VCaP (cell line): Measurements from ENCODE around the gene CCNB3.

Source experiments
- H3K27ac ChIP-seq: fragments of 450-650 bp; 2 replicates; pipeline ENCODE4 v1.5.1; 2017
- TF ChIP-seq, protein P1 (sequence below): fragments of 450-650 bp; conservative IDR thresholded peaks from 2 replicates; pipeline ENCODE4 v1.5.1; 2017; ENCODE audit warnings: mild to moderate bottlenecking, moderate library complexity

CCNB3 gene

DNA sequence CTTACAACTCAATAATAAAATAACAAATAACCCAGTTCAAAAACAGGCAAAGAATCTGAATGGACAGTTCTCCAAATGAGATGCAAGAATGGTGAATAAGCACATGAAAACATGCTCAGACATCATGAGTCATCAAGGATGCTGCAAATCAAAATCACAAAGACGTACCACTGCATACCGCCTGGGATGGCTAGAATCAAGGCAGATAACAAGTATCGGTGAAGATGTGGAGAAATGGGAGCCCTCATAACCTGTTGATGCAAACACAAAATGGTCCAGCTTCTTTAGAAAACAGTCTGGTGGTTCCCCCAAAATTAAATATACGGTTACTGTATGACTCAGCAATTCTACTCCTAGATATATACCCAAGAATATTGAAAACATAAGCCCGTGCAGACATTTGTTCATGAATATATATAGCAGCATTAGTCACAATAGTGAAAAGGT is 36.3 kb upstream of the CCNB3 start:
- TF ChIP-seq, protein P1, sequence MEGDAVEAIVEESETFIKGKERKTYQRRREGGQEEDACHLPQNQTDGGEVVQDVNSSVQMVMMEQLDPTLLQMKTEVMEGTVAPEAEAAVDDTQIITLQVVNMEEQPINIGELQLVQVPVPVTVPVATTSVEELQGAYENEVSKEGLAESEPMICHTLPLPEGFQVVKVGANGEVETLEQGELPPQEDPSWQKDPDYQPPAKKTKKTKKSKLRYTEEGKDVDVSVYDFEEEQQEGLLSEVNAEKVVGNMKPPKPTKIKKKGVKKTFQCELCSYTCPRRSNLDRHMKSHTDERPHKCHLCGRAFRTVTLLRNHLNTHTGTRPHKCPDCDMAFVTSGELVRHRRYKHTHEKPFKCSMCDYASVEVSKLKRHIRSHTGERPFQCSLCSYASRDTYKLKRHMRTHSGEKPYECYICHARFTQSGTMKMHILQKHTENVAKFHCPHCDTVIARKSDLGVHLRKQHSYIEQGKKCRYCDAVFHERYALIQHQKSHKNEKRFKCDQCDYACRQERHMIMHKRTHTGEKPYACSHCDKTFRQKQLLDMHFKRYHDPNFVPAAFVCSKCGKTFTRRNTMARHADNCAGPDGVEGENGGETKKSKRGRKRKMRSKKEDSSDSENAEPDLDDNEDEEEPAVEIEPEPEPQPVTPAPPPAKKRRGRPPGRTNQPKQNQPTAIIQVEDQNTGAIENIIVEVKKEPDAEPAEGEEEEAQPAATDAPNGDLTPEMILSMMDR, result no peak
- H3K27ac ChIP-seq, result no peak overlapping the region

DNA sequence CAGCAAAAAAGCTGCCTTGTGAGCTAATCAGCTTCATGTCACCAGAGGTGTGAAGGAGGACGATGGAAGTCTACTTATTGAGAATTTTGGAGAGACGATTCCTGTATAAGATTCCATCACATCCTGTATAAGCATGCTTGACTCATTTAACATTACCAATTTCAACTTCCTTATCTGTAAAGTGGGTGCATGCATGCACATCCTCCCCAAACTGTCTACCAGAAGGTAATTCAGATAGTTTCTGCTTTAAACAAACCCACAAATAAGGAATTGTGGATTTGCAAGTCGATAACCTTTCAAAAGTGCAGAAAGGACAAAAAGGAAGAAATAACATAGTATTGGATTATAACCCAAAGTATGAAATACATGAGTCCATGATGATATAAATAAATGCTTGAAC is 34.8 kb upstream of the CCNB3 start:
- TF ChIP-seq, protein P1, result no peak

GRCh38 chrX:50180073-50180940 is 24.3 kb upstream of the CCNB3 start:
- TF ChIP-seq, protein P1, result no peak
- no peak overlapping the region for H3K27ac ChIP-seq

More for the DNA sequence above, 34.8 kb upstream of the CCNB3 start:
- no peak overlapping the region for H3K27ac ChIP-seq

DNA sequence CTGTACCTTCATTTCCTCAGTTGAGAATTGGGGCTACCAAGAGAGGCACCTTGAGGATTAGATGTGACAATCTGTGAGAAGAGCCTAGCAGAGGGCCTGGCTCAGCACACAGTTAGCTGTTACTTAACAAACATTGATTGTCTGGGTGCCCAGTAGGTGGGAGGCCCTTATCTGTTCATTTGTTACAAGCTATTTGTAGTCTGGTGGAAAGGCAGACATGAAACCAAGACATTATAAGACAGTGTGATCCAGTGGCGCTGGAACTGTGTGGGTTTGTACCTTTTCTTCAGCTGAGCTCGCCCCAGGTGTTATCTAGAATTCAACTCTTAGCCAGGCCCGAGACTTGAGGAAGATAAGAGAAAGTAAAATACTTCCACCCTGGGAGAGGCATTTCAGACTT is 20.7 kb upstream of the CCNB3 start:
- TF ChIP-seq, protein P1, result no peak
- no peak overlapping the region for H3K27ac ChIP-seq

DNA sequence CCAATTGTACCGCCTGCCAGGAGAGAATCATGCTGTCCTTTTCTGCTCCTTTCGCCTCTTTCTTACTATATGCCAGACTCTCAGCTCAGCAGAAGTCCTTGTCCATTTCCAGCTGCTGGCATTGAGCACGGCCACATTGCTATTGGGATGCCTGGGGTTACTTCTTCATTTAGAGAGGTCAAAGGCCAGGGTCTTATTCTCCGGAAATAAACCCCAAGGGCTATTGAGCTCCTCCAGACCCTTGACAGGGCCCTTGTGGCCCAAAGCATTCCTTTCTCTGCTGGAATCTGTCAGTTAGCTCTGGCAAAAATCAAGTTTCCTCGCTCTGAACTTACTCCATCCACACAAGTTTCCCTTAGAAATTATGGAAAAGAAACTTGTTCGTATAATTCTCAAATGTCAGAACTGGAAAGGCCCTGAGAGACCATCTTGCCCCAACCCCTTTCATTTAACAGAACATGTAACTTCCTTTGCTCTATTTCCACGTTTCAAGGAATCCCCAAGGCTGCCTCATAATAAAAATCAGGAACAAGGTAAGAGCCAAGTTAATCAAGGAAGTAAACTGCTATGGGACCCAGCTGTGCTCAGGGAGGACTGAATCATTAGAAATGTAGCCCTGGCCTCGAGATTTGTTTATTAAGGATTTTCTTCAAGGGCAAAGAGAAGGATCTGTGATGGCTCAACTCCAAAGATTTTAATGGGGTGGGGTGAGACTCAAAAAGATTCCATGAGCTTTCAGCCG is 15.5 kb upstream of the CCNB3 start:
- no peak overlapping the region for H3K27ac ChIP-seq
- TF ChIP-seq, protein P1, result no peak

- no peak overlapping the region for H3K27ac ChIP-seq
- TF ChIP-seq, protein P1, result no peak
These were observed 6.2 kb upstream of the CCNB3 start for GRCh38 chrX:50198348-50198747.

GRCh38 chrX:50200907-50201306 is 3.7 kb upstream of the CCNB3 start, which contains the start of gene AKAP4:
TSS of gene AKAP4 (minus strand) at chrX:50201007. CDS start at chrX:50200889, 118 bp downstream.
- TF ChIP-seq, protein P1, result no peak

More at GRCh38 chrX:50200907-50201306, 3.7 kb upstream of the CCNB3 start, which contains the start of gene AKAP4:
- no peak within 1 kb of the TSS for H3K27ac ChIP-seq
